Activated B cell treated with CpG ODN at 0.5 μM for 24 hours (primary cell): ENCODE results near the gene ZEB1. TPM values are rescaled to one million over a fixed set of nuclear protein-coding genes. Genes with fewer than 3 reads are reported as not detected.

Source experiments
- ATAC-seq: fragments of 200-7000 bp; cut with Tn5 transposase; one replicate; pipeline ENCODE4 v1.10.0; 2021; ENCODE audit warnings: low read depth, mild to moderate bottlenecking, moderate library complexity
- CTCF ChIA-PET: fragments of 350-600 bp; sonication (Branson Sonifier 250); formaldehyde crosslinking; loops from one replicate; lab custom pipeline; 2021; ENCODE audit warnings: antibody characterized with exemption; lab: Charles Lee
- POLR2A ChIA-PET: fragments of 350-600 bp; sonication (Branson Sonifier 250); formaldehyde crosslinking; loops from one replicate; lab custom pipeline; 2021; ENCODE audit warnings: antibody characterized with exemption; lab: Charles Lee
- DNase-seq: peaks from one replicate; pipeline ENCODE4 v3.0.0; 2022
- H3K27ac Mint-ChIP-seq: one replicate; pipeline ENCODE4 v1.8.0; 2020; ENCODE audit warnings: mixed read lengths
- H3K27me3 Mint-ChIP-seq: one replicate; pipeline ENCODE4 v1.8.0; 2021; ENCODE audit warnings: mixed read lengths
- H3K36me3 Mint-ChIP-seq: one replicate; pipeline ENCODE4 v1.8.0; 2021; ENCODE audit warnings: low read depth, mixed read lengths
- H3K4me1 Mint-ChIP-seq: one replicate; pipeline ENCODE4 v1.8.0; 2021; ENCODE audit warnings: mixed read lengths
- H3K4me3 Mint-ChIP-seq: one replicate; pipeline ENCODE4 v1.8.0; 2020; ENCODE audit warnings: mild to moderate bottlenecking, mixed read lengths
- H3K9me3 Mint-ChIP-seq: one replicate; pipeline ENCODE4 v1.8.0; 2020; ENCODE audit warnings: mixed read lengths
- intact Hi-C: fragments of 100-400 bp; cut with micrococcal nuclease; formaldehyde crosslinking; loops from one replicate; pipeline ENCODE4 v1.15.1; 2024
- total RNA-seq: library from RNA; stranded (reverse); gene quantifications from 2 replicates; pipeline ENCODE4 v1.2.3, GENCODE V29; 2022
- TF ChIP-seq, protein P1 (sequence below): fragments of 200-600 bp; IDR thresholded peaks from one replicate; pipeline ENCODE4 v1.8.0; 2022; ENCODE audit warnings: antibody characterized with exemption, mild to moderate bottlenecking

Gene ZEB1
- total RNA-seq, 1 donor from 2014 or later, result 43.0 TPM

DNA sequence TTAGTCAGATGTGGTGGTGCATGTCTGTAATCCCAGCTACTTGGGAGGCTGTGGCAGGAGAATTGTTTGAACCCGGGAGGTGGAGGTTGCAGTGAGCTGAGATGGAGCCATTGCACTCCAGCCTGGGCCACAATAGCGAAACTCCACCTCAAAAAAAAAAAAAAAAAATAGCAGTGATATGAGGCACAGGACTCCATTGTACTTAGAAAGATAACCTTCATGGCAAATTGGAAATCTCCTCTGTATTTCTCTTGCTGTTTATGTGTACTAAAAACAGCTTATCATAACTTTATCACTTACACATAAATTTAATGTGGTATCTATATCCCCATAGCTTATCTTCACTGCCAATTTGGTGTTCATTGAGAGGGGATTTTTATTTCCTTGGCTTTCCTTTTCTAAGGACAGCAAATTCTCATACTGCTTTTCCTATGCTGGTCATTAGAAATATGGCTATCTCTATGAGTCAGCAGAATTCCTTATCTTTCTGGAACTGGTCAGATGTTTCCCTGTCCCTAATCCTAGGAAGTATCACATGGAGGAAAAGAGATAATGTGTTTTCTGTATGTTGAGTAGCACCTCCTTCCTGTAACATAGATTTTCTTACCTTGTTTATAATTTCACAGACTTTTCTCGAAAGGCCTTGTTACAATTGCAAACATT, 40.6 kb upstream of the ZEB1 start:
- ChIA-PET POLR2A (no interaction called here), CTCF (no interaction called here)
- DNase-seq (no peak), ATAC-seq (no peak)
- H3K27ac Mint-ChIP-seq, result no peak overlapping the region
- H3K27me3 Mint-ChIP-seq, result no peaks in the 10 kb centered on the region
- H3K36me3 Mint-ChIP-seq, result no peaks in the 10 kb centered on the region
- TF ChIP-seq, protein P1, sequence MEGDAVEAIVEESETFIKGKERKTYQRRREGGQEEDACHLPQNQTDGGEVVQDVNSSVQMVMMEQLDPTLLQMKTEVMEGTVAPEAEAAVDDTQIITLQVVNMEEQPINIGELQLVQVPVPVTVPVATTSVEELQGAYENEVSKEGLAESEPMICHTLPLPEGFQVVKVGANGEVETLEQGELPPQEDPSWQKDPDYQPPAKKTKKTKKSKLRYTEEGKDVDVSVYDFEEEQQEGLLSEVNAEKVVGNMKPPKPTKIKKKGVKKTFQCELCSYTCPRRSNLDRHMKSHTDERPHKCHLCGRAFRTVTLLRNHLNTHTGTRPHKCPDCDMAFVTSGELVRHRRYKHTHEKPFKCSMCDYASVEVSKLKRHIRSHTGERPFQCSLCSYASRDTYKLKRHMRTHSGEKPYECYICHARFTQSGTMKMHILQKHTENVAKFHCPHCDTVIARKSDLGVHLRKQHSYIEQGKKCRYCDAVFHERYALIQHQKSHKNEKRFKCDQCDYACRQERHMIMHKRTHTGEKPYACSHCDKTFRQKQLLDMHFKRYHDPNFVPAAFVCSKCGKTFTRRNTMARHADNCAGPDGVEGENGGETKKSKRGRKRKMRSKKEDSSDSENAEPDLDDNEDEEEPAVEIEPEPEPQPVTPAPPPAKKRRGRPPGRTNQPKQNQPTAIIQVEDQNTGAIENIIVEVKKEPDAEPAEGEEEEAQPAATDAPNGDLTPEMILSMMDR, result no peak
- intact Hi-C loops, result loop anchor here (10.0 kb wide), 1 partner anchor 886 kb away; no protein-coding TSS in a partner anchor
- H3K4me3 Mint-ChIP-seq, result no peak overlapping the region
- H3K9me3 Mint-ChIP-seq, result peaks cover 3% of the 10 kb centered on the region
- H3K4me1 Mint-ChIP-seq, result no peaks in the 10 kb centered on the region

DNA sequence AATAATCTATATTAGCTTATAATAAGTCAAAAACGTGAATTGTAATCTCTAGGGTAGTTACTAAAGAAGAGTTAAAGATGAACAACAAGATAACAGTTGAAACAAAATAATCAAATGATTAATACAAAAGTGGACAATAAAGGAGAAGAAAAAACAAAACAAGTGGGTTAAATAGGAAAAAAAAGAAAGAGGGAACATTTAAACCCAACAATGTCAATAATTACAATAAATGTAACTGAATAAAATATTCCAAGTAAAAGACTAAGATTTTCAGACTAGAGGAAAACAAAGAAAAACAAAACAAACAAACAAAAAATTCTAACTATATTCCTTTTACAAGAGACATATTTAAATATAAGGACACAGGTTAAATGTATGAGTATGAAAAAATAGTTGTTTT, 38.0 kb upstream of the ZEB1 start:
- H3K27ac Mint-ChIP-seq, result no peak overlapping the region
- ChIA-PET POLR2A (no interaction called here), CTCF (no interaction called here)
- no peaks in the 10 kb centered on the region for H3K4me1 Mint-ChIP-seq
- peaks cover 2% of the 10 kb centered on the region for H3K27me3 Mint-ChIP-seq
- ATAC-seq, result no peak
- intact Hi-C loops, result no loop called here
- H3K9me3 Mint-ChIP-seq, result peaks cover 3% of the 10 kb centered on the region
- H3K36me3 Mint-ChIP-seq, result no peaks in the 10 kb centered on the region
- H3K4me3 Mint-ChIP-seq, result no peak overlapping the region
- no peak for DNase-seq
- TF ChIP-seq, protein P1, result no peak

GRCh38 chr10:31288001-31288400, 31.0 kb upstream of the ZEB1 start:
- Mint-ChIP-seq H3K4me1 (no peaks in the 10 kb centered on the region), H3K4me3 (no peak overlapping the region), H3K27ac (no peak overlapping the region), H3K9me3 (no peaks in the 10 kb centered on the region), H3K27me3 (peaks cover 2% of the 10 kb centered on the region), H3K36me3 (no peaks in the 10 kb centered on the region)
- no peak for DNase-seq
- ATAC-seq, result no peak
- intact Hi-C loops, result no loop called here
- TF ChIP-seq, protein P1, result no peak
- ChIA-PET POLR2A (no interaction called here), CTCF (no interaction called here)

GRCh38 chr10:31288962-31289361, 30.1 kb upstream of the ZEB1 start:
- intact Hi-C loops, result no loop called here
- H3K36me3 Mint-ChIP-seq, result no peaks in the 10 kb centered on the region
- DNase-seq (no peak), ATAC-seq (no peak)
- POLR2A ChIA-PET, result no interaction called here
- no peak overlapping the region for H3K27ac Mint-ChIP-seq
- H3K4me3 Mint-ChIP-seq, result no peak overlapping the region
- CTCF ChIA-PET, result no interaction called here
- H3K27me3 Mint-ChIP-seq, result peaks cover under 1% of the 10 kb centered on the region
- H3K4me1 Mint-ChIP-seq, result no peaks in the 10 kb centered on the region
- no peaks in the 10 kb centered on the region for H3K9me3 Mint-ChIP-seq
- TF ChIP-seq, protein P1, result no peak

GRCh38 chr10:31290386-31290785, 28.6 kb upstream of the ZEB1 start:
- Mint-ChIP-seq H3K9me3 (no peaks in the 10 kb centered on the region), H3K27ac (no peak overlapping the region), H3K4me1 (no peaks in the 10 kb centered on the region), H3K4me3 (no peak overlapping the region), H3K27me3 (no peaks in the 10 kb centered on the region), H3K36me3 (no peaks in the 10 kb centered on the region)
- POLR2A ChIA-PET, result no interaction called here
- ATAC-seq, result no peak
- intact Hi-C loops, result no loop called here
- TF ChIP-seq, protein P1, result no peak
- no peak for DNase-seq
- CTCF ChIA-PET, result no interaction called here
